ENCODE results near the gene MMEL1.

The MMEL1 gene

DNA sequence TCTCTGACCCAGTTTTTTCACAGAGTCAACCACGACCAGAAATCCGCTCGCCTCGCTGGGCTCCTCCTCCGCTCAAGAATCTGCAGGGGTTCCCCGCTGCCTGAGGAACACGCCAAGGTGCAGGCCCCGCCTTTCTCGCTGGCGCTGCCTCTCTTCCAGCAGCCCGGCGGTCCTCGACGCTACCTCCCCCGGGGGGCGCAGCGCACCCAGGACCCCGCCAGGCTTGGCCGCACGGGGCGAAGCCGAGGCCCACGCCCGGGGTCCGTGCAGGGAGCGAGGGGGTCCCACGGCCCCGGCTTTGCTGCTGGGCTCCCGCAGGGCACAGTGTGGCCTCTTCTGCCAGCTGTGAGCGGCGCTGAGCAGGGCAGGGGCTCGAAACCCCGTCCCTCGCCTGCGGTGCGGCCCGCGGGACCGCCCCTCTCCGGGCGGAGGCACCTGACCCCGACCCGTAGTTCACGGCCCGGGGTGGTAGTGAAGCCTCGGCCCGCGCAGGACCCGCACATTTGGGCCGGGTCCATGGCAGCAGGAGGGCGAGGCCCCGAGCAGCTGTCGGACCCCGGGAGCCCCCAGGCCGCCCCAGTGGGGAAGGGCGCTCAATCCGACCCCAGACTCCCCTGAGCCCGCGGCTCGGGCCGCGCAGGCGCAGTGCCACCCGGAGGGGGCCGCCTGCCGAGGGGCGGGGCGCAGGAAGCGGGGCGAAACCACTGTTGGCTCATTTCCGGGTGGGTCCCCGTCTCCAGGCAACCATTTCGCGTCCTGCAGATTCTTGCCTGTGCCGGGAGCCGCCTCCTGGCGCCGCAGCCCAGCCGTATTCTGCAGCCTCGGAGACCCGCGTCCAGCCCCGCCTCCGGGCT, 10.0 kb upstream of the MMEL1 start:
- DNase-seq (ENCODE audit: low read depth): peak; percentile 90

DNA sequence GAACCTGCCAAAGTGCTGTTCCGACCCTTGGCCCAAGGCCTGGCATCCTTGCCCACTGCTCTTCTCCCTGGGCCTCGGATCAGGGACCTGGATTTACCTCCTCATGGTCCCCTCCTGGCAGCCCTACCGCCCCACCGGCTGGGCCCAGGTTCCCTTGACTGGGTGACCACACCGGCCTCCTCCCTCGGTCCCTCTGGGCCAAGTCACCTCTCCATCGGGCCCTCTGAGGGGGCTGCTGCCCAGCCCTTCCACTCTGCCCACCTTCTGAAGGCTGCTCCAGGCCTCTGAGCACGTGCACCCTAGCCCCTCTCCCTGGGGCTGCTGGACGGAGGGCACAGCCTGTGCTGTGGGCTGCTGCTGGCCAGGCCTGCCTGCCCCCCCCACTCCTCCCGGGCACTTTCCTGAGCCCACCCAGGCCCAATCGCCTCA, 9.3 kb upstream of the MMEL1 start:
- DNase-seq (ENCODE audit: low read depth): no peak

DNA sequence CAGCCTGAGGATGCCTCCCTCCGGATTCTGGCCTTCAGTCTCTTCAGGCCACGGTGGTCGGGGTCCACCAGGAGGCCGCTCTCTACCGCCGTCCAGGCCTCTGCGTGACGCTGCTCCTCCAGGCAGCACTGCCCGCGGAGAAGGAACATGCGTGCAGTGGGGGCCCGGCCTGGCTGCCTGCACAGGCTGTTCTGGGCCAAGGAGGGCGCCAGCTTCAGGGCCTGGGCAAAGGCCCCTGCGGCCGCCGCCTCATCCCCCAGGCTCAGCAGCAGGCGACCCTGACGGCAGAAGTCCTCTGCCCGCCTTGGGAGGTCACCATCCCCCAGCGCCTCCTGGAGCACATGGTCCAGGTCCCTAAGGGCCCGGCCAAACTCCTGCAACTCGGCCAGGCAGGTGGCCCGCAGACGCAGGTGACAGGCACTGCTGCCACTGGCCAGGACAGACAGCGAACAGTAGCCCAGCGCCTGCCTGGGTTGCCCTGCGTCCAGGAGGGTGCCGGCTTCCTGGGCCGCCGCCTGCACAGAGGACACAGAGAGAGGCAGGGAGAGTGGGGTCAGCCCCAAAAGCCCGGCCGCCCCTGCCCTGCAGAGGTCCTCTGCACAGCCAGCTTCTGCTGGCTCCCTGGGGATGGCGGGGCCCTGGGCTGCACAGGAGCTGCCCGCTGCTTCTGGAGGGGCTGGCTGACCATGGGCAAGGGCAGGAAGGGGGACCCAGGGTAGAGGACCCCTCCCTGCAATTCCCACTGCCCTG, 8.7 kb upstream of the MMEL1 start:
- DNase-seq (ENCODE audit: low read depth): no peak

DNA sequence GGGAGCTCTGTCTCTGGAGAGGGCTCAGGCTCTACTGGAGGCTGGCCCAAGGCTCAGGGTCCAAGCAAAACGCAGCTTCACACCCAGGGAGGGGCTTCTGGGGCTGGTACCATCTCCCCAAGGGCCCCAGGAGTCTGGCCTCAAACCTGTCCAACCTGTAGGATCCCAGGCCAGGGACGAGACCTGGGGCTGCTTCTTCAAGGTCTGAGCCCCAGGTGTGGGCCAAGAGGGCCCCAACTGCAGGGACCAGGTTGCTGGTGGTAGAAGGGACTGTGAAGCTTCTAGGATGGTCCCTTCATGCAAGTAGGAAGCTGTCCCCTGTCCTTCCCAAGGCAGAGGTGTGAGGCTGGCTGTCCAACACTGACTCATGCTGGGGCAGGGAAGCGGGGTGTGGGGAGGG, 7.8 kb upstream of the MMEL1 start:
- no peak for DNase-seq (ENCODE audit: low read depth)

DNA sequence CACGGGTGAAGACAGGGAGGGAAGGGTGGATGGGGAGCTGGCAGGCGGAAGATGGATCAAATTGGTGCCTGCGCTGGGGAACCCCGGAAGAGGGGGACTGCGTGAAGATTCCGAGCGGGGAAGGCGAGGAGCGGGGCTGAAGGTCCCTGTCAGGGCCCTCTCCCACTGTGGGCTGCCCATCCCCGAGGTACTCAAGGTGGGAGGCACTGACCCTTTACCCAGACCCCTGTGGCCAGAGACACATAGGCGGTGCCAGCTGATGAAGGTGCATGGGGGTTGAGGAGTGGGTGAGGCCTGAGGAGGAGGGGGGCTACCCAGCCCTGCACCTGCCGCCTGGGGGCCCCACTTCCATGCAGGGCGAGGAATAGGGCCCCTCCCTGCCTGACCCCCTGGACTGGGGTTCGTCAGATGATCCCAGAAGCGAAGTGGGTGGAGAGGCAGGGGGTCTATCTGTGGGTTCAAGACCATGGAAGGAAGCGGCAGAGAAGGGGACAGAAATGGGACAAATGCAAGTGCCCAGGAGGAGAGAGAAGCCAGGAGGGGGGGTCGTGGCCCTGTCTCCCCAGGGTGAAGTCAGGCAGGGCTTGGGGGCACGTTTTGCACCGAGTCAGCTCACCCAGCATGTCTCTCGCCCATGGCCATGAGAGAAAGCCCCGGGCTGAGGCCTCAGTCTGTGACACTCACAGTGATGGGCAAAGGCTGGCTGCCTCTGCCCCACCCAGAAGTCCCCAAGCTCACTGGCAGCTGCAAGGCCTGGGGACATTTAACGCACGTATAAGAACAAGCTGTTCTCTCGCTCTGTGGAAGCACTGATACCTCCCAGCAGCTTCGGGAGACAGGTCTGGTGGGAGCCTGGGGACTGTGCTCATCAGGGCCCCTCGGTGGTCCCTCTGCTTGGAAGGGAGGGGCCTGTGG, 7.0 kb upstream of the MMEL1 start:
- no peak for DNase-seq (ENCODE audit: low read depth)

DNA sequence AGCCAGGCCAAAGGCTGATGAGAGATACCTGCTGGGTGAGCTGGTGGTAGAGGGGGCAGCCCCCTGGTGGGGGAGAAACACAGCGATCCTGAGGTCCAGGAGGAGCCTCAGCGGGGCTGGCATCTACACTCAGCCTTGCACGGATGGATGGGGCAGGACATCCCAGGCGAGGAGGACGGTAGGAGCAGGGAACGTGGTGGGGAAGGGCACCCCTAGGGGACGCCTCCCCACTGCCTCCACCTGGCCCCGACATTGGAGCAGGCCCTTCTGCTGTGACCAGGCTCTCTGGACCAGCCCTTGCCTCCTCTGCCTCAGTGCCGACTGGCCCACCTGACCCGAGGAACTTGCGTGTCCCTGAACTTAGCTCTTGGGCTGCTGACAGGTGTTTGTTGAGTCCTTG, 6.4 kb upstream of the MMEL1 start:
- no peak for DNase-seq (ENCODE audit: low read depth)

DNA sequence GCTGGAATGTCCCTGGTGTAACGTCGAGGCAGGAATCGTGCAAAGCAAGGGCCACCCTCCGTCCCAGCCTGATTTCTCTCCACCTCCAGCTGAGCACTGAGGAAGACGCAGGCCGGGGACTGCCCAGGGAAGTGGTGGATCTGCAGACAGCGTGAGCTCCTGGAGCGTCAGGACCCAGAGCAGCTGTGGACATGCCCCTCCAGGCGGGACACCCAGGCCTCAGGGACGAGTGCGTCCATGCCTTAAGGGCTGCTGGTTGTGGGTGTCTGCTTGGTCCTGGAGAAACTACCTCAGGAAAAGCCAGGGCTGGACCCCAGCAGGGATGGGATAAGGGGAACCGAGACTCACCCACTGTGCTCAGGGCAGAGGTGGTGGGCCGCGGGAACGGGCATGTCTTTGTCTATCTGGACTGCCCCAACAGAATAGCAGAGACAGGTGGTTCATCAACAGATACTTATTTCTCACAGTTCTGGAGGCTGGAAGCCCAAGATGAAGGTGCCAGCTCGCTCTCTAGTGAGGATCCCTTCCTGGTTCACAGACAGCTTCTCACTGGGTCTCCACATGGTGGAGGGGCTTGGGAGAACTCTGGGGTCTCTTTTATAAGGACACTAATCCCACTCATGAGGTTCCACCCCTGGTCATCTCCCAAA, 5.8 kb upstream of the MMEL1 start:
- no peak for DNase-seq (ENCODE audit: low read depth)

DNA sequence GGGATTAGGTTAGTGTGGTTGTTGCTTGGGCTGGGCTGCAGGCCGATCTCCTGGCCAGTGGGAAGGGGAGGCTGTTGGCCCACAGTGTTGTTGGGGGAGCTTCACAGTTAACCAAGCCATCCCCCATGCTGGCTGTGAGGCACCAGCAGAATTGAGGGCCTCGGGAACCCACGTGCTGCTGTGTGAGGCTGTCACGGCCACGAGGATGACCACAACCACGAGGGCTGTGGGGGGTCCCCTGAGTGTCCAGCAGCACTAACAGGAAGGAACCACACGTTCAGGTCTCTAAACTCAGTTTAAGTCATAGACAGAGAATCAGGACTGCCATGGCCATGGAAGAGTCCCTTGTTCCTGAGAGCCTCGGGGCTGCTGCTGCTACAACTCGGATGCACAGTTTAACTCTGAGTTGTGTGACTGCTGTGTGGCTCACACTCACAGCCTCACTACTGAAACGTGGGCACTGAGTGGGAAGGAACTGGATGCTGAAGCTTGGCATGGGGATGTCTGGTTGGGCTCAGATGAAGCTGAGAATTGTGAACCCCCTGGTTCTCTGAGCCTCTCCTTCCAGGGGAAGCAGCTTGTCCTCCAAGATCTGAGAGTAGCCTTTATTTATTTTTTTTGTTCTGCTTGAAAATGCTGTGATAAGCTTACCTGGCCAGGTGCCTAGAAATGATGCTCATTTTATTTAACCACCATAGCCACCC, 4.8 kb upstream of the MMEL1 start:
- no peak for DNase-seq (ENCODE audit: low read depth)

DNA sequence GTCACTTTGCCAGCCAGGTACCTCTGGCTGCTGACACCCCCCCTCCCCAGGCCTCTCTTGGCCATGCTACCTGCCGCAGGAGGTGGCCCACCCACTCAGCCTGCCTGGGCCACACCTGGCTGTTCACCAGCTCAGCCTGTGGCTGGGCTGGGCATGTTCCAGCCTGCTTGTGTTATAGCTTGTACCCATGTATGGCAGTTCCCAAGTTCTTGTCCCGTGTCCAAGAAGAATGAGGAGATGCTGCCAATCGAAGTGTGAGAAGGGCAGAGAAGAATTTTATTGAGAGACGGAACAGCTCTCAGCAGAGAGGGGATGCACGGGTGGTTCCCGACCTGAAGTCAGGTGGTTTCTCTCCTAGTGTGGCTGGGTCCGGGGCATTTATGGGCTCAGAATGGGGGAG, 3.9 kb upstream of the MMEL1 start:
- no peak for DNase-seq (ENCODE audit: low read depth)

DNA sequence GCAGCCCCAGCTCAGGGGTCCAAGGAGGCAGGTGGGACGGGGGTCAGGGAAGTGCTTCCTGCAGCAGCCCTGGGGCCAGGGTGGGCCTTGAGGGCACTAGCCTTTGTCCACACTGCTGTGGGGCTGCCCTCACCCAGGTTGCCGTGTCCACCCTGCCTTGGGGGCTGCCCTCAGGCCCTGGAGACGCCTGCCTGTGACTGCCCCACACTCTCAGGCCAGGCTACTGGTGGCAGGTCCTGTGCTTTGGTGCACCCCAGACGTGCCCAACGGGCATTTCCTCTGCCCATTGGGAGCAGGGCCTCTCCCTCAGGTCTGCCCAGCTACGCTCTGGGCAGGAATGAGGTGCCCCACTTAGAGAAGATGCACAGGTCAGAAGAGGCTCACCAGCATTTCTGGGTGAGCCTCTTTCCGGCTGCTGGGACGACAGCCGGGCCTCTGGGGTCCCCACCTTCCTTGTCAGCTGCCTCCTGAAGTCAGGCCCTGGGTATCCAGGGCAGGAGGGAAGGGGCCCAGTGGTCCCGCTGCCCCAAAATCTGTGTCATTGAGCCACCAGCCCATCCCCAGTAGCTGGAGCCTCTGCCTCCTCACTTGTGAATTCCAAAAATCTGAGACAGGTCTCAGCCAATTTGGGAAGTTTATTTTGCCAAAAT, 2.7 kb upstream of the MMEL1 start:
- no peak for DNase-seq (ENCODE audit: low read depth)

DNA sequence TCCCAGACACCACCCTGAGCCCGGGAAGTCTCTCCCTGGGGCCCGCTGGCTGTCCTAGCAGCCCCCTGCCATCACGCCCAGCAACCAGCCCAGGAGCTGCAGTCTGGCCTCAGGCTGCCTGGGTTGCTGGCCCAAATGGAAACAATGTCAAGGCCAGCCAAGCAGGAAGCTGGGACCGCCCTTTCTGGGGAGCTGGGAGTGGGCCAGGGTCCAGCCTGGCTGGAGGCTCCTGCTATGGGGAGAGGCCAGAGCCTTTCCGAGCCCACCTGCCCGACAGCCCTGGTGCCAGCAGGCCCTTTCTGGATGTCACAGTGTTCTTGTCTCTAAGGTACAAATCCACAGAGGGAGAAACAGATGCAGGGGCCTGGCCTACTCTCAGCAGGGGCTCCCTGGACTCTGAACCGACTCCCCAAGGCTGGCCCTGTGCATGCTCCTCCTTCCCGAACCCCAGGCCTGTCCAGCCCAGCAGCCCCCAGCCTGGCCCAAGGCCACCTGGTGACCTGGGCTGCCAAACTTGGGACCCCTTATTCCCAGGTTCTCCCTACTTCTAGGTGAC, 1.2 kb upstream of the MMEL1 start:
- no peak for DNase-seq (ENCODE audit: low read depth)

DNA sequence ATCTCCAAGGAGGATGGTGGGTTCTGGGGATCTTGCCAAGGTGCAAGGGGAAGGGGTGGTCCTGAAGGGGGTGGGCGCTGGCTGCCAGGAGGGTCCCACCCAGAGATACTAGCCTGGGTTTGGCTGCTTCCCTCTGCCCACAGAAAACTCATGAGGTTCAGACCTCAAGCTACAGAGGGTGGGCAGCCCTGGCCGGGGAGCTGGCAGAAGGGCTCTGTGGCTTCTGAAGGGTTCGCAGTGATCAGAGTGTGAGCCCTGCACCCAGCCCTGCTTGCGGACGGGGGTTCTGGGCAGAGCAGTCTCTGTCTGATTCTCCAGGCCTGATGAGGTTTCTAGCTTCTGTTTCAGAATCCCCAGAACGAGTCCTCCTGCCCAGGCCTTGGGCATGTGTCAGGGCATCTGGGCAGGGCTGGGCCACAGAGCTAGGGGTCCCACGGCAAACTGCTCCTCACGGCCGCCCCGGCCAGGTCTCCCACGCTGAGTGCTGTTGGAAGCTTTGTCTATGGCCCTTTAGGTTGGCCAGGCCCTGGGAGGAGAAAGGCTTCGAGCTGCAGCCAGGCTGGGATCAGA, 635 bp upstream of the MMEL1 start:
- no peak for DNase-seq (ENCODE audit: low read depth)

DNA sequence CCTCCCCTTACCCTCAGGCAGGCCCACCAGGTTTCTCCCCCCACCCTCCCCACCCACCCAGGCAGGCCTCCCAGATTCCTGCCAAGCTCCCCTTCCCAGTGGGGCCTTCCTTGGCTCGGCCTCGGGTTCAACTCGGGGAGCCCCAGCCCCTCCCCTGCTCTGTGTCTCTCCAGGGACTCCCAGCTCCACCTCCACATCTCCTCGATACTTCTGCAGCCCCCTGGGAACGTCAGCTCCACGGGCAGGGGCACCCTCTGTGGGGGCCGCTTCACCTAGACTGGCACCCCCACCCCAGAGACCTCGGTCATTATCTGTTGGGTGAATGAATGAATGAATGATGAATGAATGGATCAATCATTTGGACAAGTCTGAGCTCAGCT, 775 bp downstream of the MMEL1 start:
- no peak for DNase-seq (ENCODE audit: low read depth)

DNA sequence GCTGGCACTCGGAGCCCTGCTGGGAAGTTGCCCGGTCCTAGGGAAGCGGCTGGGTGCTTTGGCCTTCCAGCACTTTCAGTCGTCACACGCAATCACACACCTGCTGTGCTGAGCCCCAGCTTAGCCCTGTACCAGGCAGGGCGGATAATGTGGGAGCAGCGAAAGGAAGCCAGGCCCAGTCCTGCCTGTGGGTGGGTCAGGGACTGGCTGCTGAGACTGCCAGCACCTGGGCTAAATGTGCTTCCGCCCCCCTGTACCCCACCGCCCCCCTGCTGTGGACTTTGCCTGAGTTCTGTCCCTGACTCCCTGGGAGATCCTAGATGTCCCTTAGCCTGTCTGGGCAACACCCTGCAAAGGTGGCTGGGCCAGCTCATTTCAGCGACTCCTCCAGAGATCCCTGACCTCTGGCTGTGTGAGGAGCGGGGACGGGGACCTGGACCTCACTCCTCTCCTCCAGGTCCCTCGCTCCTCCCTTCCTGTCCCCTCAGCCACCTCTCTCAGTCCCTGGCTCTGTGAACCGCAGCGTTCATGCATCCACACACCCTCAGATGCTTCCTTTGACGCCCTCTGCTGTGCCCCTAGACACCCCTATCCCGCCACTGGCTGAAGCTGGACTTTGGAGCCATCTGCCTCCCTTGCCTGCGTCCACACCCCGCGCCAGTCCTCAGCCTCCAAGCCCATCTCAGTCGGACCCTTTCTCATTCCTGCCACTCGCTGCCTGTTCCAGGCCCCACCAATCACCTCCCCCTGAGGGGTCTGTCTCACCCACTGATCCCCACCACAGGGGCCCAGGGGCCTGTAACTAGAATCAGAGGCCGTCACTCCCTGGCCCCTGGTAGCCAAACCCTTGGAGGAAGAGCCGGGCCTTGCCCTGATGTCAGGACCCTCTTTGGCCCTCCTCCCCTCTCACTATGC, 1.4 kb downstream of the MMEL1 start:
- DNase-seq (ENCODE audit: low read depth): no peak

DNA sequence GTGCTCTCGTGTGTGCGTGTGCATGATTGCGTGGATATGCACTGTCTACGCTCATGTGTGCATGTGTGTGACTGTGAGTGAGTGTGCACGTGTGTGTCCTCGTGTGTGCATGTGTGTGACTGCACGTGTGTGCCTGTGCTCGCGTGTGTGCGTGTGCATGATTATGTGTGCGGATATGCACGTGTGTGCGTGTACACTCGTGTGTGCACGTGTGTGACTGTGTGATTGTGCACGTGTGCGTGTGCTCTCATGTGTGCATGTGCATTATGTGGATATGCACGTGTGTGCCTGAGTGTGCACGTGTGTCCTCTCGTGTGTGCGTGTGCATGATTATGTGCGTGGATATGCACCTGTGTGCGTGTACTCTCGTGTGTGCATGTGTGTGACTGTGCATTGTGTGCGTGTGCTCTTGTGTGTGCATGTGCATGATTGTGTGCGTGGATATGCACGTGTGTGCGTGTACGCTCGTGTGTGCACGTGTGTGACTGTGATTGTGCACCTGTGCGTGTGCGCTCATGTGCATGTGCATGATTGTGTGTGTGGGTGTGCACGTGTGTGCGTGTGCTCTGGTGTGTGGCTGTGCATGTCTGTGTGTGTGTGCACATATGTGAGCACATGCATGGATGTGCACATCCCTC, 2.2 kb downstream of the MMEL1 start:
- DNase-seq (ENCODE audit: low read depth): no peak

DNA sequence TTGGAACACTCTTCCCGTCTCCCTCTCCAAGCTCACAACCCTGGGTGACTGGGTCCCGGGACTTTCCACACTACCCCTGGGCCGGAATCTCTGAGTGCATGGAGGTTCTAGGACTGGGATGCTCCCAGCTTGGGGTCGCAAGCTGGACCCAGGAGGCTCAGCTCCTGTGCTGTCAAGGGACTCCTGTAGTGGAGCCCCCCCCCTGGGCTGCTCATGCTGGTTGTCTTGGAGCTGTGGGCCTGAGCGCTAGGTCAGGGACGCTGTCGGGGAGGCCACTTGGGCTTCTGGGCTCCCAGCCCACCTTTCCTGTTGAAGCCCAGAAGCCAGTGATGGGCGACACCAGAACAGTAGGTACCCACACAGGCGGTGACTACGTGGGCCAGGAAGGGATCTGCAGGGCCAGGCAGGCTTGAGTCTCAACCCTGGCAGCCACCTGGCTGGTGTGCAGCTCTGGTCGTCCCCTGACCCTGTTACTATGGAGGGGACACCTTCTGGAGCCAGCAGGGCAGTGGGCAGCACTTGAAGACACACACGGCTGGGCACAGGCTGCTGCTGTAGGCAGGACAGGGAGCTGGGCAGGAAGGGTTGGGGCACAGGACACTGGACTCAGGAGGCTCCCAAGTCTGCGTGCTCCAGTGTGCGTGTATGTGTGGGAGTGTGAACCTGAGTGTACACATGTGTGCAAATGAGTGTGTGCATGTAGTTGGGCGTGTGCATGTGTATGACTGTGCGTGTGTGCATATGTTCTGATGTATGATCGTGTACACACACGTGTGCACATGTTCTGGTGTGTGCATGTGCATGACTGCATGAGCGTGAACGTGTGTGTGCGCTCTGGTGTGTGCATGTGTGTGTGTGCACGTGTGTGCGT, 3.0 kb downstream of the MMEL1 start:
- DNase-seq (ENCODE audit: low read depth): no peak

DNA sequence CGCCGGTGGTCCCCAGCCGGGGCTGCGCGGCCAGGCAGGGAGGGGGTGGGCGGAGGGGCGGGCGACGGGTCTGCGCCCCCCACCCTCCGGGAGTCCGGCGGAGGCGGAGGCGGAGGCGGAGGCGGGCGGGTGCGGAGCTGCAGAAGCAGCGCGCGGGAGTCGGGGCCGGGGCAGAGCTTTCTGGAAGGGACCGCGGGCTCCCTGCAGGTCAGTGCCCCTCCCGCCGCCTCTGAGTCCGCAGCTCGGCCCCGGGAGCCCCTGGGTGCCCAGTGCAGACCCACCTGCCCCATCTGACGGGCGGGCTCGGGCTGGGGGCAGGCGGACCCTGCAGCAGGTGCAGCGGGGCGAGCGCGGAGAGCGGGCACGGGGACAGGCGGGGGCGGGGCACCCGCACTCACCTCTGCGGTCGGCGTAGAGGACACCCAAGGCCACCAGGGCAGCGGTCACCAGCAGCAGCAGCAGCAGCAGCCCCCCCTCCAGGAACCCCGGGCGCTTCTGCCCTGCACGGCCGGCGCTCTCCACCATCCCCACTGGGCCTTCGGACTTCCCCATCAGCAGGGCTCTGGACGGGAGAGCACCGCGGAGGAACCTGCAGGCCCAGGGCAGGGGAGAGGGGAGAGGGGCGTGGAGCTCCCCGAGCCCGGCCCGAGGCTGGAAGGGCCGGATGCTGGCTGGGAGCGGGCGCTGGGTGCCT, 3.7 kb downstream of the MMEL1 start:
- DNase-seq (ENCODE audit: low read depth): no peak
